ENCODE measurements around the gene UBA5.

GRCh38 chr3:132660052-132660810 lies at the start of gene UBA5:
- TF ChIP-seq CTCF (IDR thresholded peaks at IDR 0.05), result no peak
- peak; percentile 40 for TF ChIP-seq EZH2 (IDR thresholded peaks at IDR 0.05)
- no peak for TF ChIP-seq EZH2phosphoT487 (IDR thresholded peaks at IDR 0.05)
